ENCODE data around the gene RHBDL3. TPM values are rescaled to one million over a fixed set of nuclear protein-coding genes. Genes with fewer than 3 reads are reported as not detected.

RHBDL3 gene
- total and polyA plus RNA-seq, 2 donors (not counting 1 experiment from before 2014, with no cell fraction given) = not detected

- WGBS (ENCODE audit: insufficient coverage) = 46% methylated on average over 11 of the region's 19 CpGs
- peaks cover 36% of the 10 kb centered on the region for H3K27me3 Mint-ChIP-seq
- CTCF ChIA-PET = no interaction called here
- Histone ChIP-seq H4K20me1 (ENCODE audit: control insufficient read depth, insufficient read depth, low read length, poor library complexity, severe bottlenecking) (no peaks in the 10 kb centered on the region), H3K36me3 (replicated peaks in 1 of 2; ENCODE audit: control extremely low read depth in 1 of 2, control insufficient read depth in 1 of 2, extremely low read depth in 1 of 2, insufficient read depth in 2 of 2, low read length in 1 of 2) (no peaks in the 10 kb centered on the region), H3K9me3 (ENCODE audit: control extremely low read depth in 1 of 3, control insufficient read depth in 2 of 3, insufficient read depth in 1 of 3, low read length in 2 of 3) (no peaks in the 10 kb centered on the region), H3K27ac (ENCODE audit: low read length in 2 of 2) (no peak overlapping the region), H3K4me1 (ENCODE audit: control insufficient read depth in 2 of 2, insufficient read depth in 2 of 2, low read length in 2 of 2) (peaks cover 5 to 7% of the 10 kb centered on the region in 2 donors), H3K9ac (ENCODE audit: low read length) (no peak overlapping the region), H3K4me2 (replicated peaks; ENCODE audit: low read depth, low read length, poor library complexity, severe bottlenecking) (no peak overlapping the region), H3K27me3 (replicated peaks in 1 of 4; ENCODE audit: control extremely low read depth in 1 of 4, control insufficient read depth in 3 of 4, insufficient read depth in 4 of 4, low read length in 3 of 4) (peaks cover 0 to 25% (median 11%) of the 10 kb centered on the region in 4 experiments), H3K4me3 (ENCODE audit: control extremely low read depth in 1 of 5, extremely low read depth in 1 of 5, insufficient read depth in 1 of 5, low read depth in 2 of 5, low read length in 4 of 5) (no peak overlapping the region), H3K79me2 (ENCODE audit: control insufficient read depth, insufficient read depth, low read length) (no peaks in the 10 kb centered on the region), H2AFZ (ENCODE audit: insufficient read depth, low read depth, low read length, poor library complexity, severe bottlenecking) (no peak overlapping the region)
- no peaks in the 10 kb centered on the region for H3K9me3 Mint-ChIP-seq (ENCODE audit: insufficient read depth)
- H3K4me1 Mint-ChIP-seq = peaks cover 6% of the 10 kb centered on the region
- DNase-seq (no peak), ATAC-seq (ENCODE audit: low read depth) (no peak)
- H3K27ac Mint-ChIP-seq = no peak overlapping the region
- intact Hi-C loops (cut with micrococcal nuclease) = no loop called here
- H3K4me3 Mint-ChIP-seq = no peak overlapping the region
- TF ChIP-seq EZH2 (IDR thresholded peaks at IDR 0.05; ENCODE audit: borderline replicate concordance, insufficient read depth, low read depth, low read length, poor library complexity, severe bottlenecking) (no peak), CTCF (IDR thresholded peaks at IDR 0.05) (no peak)
- POLR2A ChIA-PET = no interaction called here
These were observed 9.7 kb downstream of the RHBDL3 start for GRCh38 chr17:32275060-32276042.

GRCh38 chr17:32276171-32276601 lies 10.6 kb downstream of the RHBDL3 start:
- Histone ChIP-seq H3K4me2 (replicated peaks; ENCODE audit: low read depth, low read length, poor library complexity, severe bottlenecking) (no peak overlapping the region), H3K27me3 (replicated peaks in 1 of 4; ENCODE audit: control extremely low read depth in 1 of 4, control insufficient read depth in 3 of 4, insufficient read depth in 4 of 4, low read length in 3 of 4) (peaks cover 0 to 22% (median 10%) of the 10 kb centered on the region in 4 experiments), H4K20me1 (ENCODE audit: control insufficient read depth, insufficient read depth, low read length, poor library complexity, severe bottlenecking) (no peaks in the 10 kb centered on the region), H3K9me3 (ENCODE audit: control extremely low read depth in 1 of 3, control insufficient read depth in 2 of 3, insufficient read depth in 1 of 3, low read length in 2 of 3) (no peaks in the 10 kb centered on the region), H3K4me3 (ENCODE audit: control extremely low read depth in 1 of 5, extremely low read depth in 1 of 5, insufficient read depth in 1 of 5, low read depth in 2 of 5, low read length in 4 of 5) (no peak overlapping the region), H3K27ac (ENCODE audit: low read length in 2 of 2) (no peak overlapping the region), H3K9ac (ENCODE audit: low read length) (no peak overlapping the region), H2AFZ (ENCODE audit: insufficient read depth, low read depth, low read length, poor library complexity, severe bottlenecking) (no peak overlapping the region), H3K36me3 (replicated peaks in 1 of 2; ENCODE audit: control extremely low read depth in 1 of 2, control insufficient read depth in 1 of 2, extremely low read depth in 1 of 2, insufficient read depth in 2 of 2, low read length in 1 of 2) (no peaks in the 10 kb centered on the region), H3K79me2 (ENCODE audit: control insufficient read depth, insufficient read depth, low read length) (no peaks in the 10 kb centered on the region), H3K4me1 (ENCODE audit: control insufficient read depth in 2 of 2, insufficient read depth in 2 of 2, low read length in 2 of 2) (peaks cover 5 to 7% of the 10 kb centered on the region in 2 donors)
- TF ChIP-seq CTCF (IDR thresholded peaks at IDR 0.05) (no peak), EZH2 (IDR thresholded peaks at IDR 0.05; ENCODE audit: borderline replicate concordance, insufficient read depth, low read depth, low read length, poor library complexity, severe bottlenecking) (no peak)
- intact Hi-C loops (cut with micrococcal nuclease) = no loop called here
- no peak overlapping the region for H3K27ac Mint-ChIP-seq
- peak; percentile 53 for ATAC-seq (ENCODE audit: low read depth)
- H3K4me3 Mint-ChIP-seq = no peak overlapping the region
- ChIA-PET POLR2A (no interaction called here), CTCF (no interaction called here)
- peaks cover 6% of the 10 kb centered on the region for H3K4me1 Mint-ChIP-seq
- peaks cover 29% of the 10 kb centered on the region for H3K27me3 Mint-ChIP-seq
- WGBS (ENCODE audit: insufficient coverage) = 21% methylated on average over 2 of the region's 4 CpGs
- no peaks in the 10 kb centered on the region for H3K9me3 Mint-ChIP-seq (ENCODE audit: insufficient read depth)
- no peak for DNase-seq

All from B cell (primary cell).